ENCODE results near the gene SERTAD4.
"Not testable (repeated sequence)": the region's sequence is repeated elsewhere in the genome, so short reads cannot be mapped to it uniquely, and the experiment has no call there.

The SERTAD4 gene

GRCh38 chr1:210195635-210196160, 36.9 kb upstream of the SERTAD4 start:
- no peak overlapping the region for H3K4me3 ChIP-seq (replicated peaks; ENCODE audit: insufficient read depth, low read length)
- no peak for DNase-seq (ENCODE audit: low read depth in 1 of 2, low spot score in 1 of 2)
- no peak for TF ChIP-seq CTCF (IDR thresholded peaks at IDR 0.05; ENCODE audit: insufficient read depth, low read length)
- no peak for TF ChIP-seq POLR2AphosphoS5 (IDR thresholded peaks at IDR 0.05; ENCODE audit: low read depth)
- TF ChIP-seq REST (IDR thresholded peaks at IDR 0.05; ENCODE audit: insufficient replicate concordance, low read depth): no peak
- no peak for TF ChIP-seq SPI1 (IDR thresholded peaks at IDR 0.05; ENCODE audit: borderline replicate concordance, low read depth)
- TF ChIP-seq GABPA (IDR thresholded peaks at IDR 0.05; ENCODE audit: low read depth): no peak
- no peaks in the 10 kb centered on the region for H3K27me3 ChIP-seq (ENCODE audit: insufficient read depth, poor library complexity, severe bottlenecking)
- no peak overlapping the region for H3K27ac ChIP-seq (replicated peaks)

GRCh38 chr1:210196266-210196665, 36.3 kb upstream of the SERTAD4 start:
- not testable (repeated sequence) for DNase-seq (ENCODE audit: low read depth in 1 of 2, low spot score in 1 of 2); H3K27ac ChIP-seq (replicated peaks); H3K27me3 ChIP-seq (ENCODE audit: insufficient read depth, poor library complexity, severe bottlenecking)

GRCh38 chr1:210198840-210199239, 33.8 kb upstream of the SERTAD4 start:
- Histone ChIP-seq H3K27me3 (ENCODE audit: insufficient read depth, poor library complexity, severe bottlenecking) (peaks cover 2% of the 10 kb centered on the region), H3K4me3 (replicated peaks; ENCODE audit: insufficient read depth, low read length) (no peak overlapping the region), H3K27ac (replicated peaks) (no peak overlapping the region)
- TF ChIP-seq SPI1 (IDR thresholded peaks at IDR 0.05; ENCODE audit: borderline replicate concordance, low read depth) (no peak), CTCF (IDR thresholded peaks at IDR 0.05; ENCODE audit: insufficient read depth, low read length) (no peak), POLR2AphosphoS5 (IDR thresholded peaks at IDR 0.05; ENCODE audit: low read depth) (no peak), REST (IDR thresholded peaks at IDR 0.05; ENCODE audit: insufficient replicate concordance, low read depth) (no peak), GABPA (IDR thresholded peaks at IDR 0.05; ENCODE audit: low read depth) (no peak)
- no peak for DNase-seq (ENCODE audit: low read depth in 1 of 2, low spot score in 1 of 2)

More at GRCh38 chr1:210196266-210196665, 36.3 kb upstream of the SERTAD4 start:
- H3K4me3 ChIP-seq (replicated peaks; ENCODE audit: insufficient read depth, low read length): not testable (repeated sequence)

GRCh38 chr1:210200124-210200736, 32.4 kb upstream of the SERTAD4 start:
- peaks cover 2% of the 10 kb centered on the region for H3K27me3 ChIP-seq (ENCODE audit: insufficient read depth, poor library complexity, severe bottlenecking)
- DNase-seq (ENCODE audit: low read depth in 1 of 2, low spot score in 1 of 2): no peak
- TF ChIP-seq CTCF (IDR thresholded peaks at IDR 0.05; ENCODE audit: insufficient read depth, low read length) (no peak), SPI1 (IDR thresholded peaks at IDR 0.05; ENCODE audit: borderline replicate concordance, low read depth) (no peak), GABPA (IDR thresholded peaks at IDR 0.05; ENCODE audit: low read depth) (no peak), REST (IDR thresholded peaks at IDR 0.05; ENCODE audit: insufficient replicate concordance, low read depth) (no peak), POLR2AphosphoS5 (IDR thresholded peaks at IDR 0.05; ENCODE audit: low read depth) (no peak)
- no peak overlapping the region for H3K4me3 ChIP-seq (replicated peaks; ENCODE audit: insufficient read depth, low read length)
- H3K27ac ChIP-seq (replicated peaks): no peak overlapping the region
